HepG2 (cell line): ENCODE data around the gene ATG16L2. TPM values are rescaled to one million over a fixed set of nuclear protein-coding genes. Genes with fewer than 3 reads are reported as not detected.

Experiments used
- AGO1 ChIP-seq: fragments of 200-400 bp; formaldehyde crosslinking; IDR thresholded peaks from 2 replicates; pipeline ENCODE4 v1.6.1; 2017; ENCODE audit warnings: mild to moderate bottlenecking, low read depth, low read length, moderate library complexity; ENCODE audit not compliant: poor library complexity, severe bottlenecking
- CENPT ChIP-seq: sonication (generic); formaldehyde crosslinking; IDR thresholded peaks from 2 replicates; pipeline ENCODE4 v1.8.0; 2022; ENCODE audit warnings: low read depth, mild to moderate bottlenecking, moderate library complexity, missing genetic modification reagents
- DR1 ChIP-seq: sonication (generic); formaldehyde crosslinking; IDR thresholded peaks from 2 replicates; pipeline ENCODE4 v1.8.0; 2021; ENCODE audit warnings: mild to moderate bottlenecking, missing genetic modification reagents, inconsistent platforms
- EEA1 ChIP-seq: sonication (generic); formaldehyde crosslinking; IDR thresholded peaks from 2 replicates; pipeline ENCODE4 v1.5.1; 2020; ENCODE audit warnings: mild to moderate bottlenecking, missing genetic modification reagents, borderline replicate concordance
- IKZF4 ChIP-seq: sonication (generic); formaldehyde crosslinking; IDR thresholded peaks from 2 replicates; pipeline ENCODE4 v1.5.1; 2020; ENCODE audit warnings: borderline replicate concordance, mild to moderate bottlenecking, low read depth, missing genetic modification reagents; ENCODE audit errors: not compliant biosample characterization
- KAT8 ChIP-seq: IDR thresholded peaks from 2 replicates; pipeline ENCODE4 v1.6.1; 2016; ENCODE audit warnings: missing genetic modification reagents, missing compliant biosample characterization
- NAIF1 ChIP-seq: sonication (generic); formaldehyde crosslinking; IDR thresholded peaks from 2 replicates; pipeline ENCODE4 v1.5.0; 2020; ENCODE audit warnings: mild to moderate bottlenecking, missing genetic modification reagents, borderline replicate concordance
- ONECUT2 ChIP-seq: sonication (generic); formaldehyde crosslinking; IDR thresholded peaks from 2 replicates; pipeline ENCODE4 v1.4.0; 2020; ENCODE audit warnings: missing genetic modification reagents
- POLR2AphosphoS2 ChIP-seq: IDR thresholded peaks from 2 replicates; pipeline ENCODE4 v1.6.1; 2011; ENCODE audit warnings: low read depth, low read length, improper control_type of control experiment
- POLR2G ChIP-seq: fragments of 200-400 bp; formaldehyde crosslinking; IDR thresholded peaks from 2 replicates; pipeline ENCODE4 v1.6.1; 2018; ENCODE audit warnings: mild to moderate bottlenecking, low read depth, low read length, moderate library complexity
- SYNCRIP ChIP-seq: fragments of 200-400 bp; formaldehyde crosslinking; IDR thresholded peaks from 2 replicates; pipeline ENCODE4 v1.6.1; 2018; ENCODE audit warnings: mild to moderate bottlenecking, low read depth, low read length; ENCODE audit not compliant: insufficient read depth
- ZFP91 ChIP-seq: sonication (generic); formaldehyde crosslinking; IDR thresholded peaks from 2 replicates; pipeline ENCODE4 v1.9.0; 2022; ENCODE audit warnings: missing genetic modification reagents, mild to moderate bottlenecking, borderline replicate concordance
- ZNF333 ChIP-seq: sonication (generic); formaldehyde crosslinking; IDR thresholded peaks from 2 replicates; pipeline ENCODE4 v1.4.0; 2020; ENCODE audit warnings: mild to moderate bottlenecking, missing genetic modification reagents, borderline replicate concordance
- ZNF562 ChIP-seq: sonication (generic); formaldehyde crosslinking; IDR thresholded peaks from 2 replicates; pipeline ENCODE4 v1.8.0; 2022; ENCODE audit warnings: missing genetic modification reagents, borderline replicate concordance
- ZNF670 ChIP-seq: sonication (generic); formaldehyde crosslinking; IDR thresholded peaks from 2 replicates; pipeline ENCODE4 v1.8.0; 2022; ENCODE audit warnings: mild to moderate bottlenecking, missing genetic modification reagents, borderline replicate concordance
- ZNF740 ChIP-seq: sonication (generic); formaldehyde crosslinking; IDR thresholded peaks from 2 replicates; pipeline ENCODE4 v1.4.0; 2020; ENCODE audit warnings: missing genetic modification reagents
- ZNF761 ChIP-seq: sonication (generic); formaldehyde crosslinking; conservative IDR thresholded peaks from 2 replicates; pipeline ENCODE4 v1.4.0; 2020; ENCODE audit warnings: mild to moderate bottlenecking, missing genetic modification reagents
- polyA plus RNA-seq, 8 experiments: library from polyadenylated mRNA; depleted of rRNA in 3 of 8; stranded (reverse) in 7 of 8; unstranded in 1 of 8; fragments of >200 nt; fragmentation: Illumina TruSeq in 4 of 8; extraction: Trizol in 4 of 8; gene quantifications; 2 replicates each; pipeline versions ENCODE4 v1.2.1 to v1.2.3, GENCODE V29; 2011 to 2016; ENCODE audit warnings: low read depth in 4 of 8, missing spikeins in 1 of 8, mixed read lengths in 1 of 8; ENCODE audit not compliant: insufficient read depth in 1 of 8
- total RNA-seq, 5 experiments: library from RNA; depleted of rRNA; stranded (reverse); fragments of >200 nt; fragmentation: Illumina TruSeq; extraction: Trizol; gene quantifications; 2 replicates each; pipeline ENCODE4 v1.2.3, GENCODE V29; 2016; ENCODE audit warnings: low read depth in 1 of 5
- TF ChIP-seq, protein P1 (sequence below): sonication (generic); formaldehyde crosslinking; IDR thresholded peaks from 2 replicates; pipeline ENCODE4 v1.4.0; 2020; ENCODE audit warnings: missing genetic modification reagents
- TF ChIP-seq, protein P2 (sequence below): sonication (generic); formaldehyde crosslinking; IDR thresholded peaks from 2 replicates; pipeline ENCODE4 v1.9.0; 2021; ENCODE audit warnings: missing genetic modification reagents, borderline replicate concordance
- TF ChIP-seq, protein P3 (sequence below): sonication (generic); formaldehyde crosslinking; IDR thresholded peaks from 2 replicates; pipeline ENCODE4 v1.5.0; 2020; ENCODE audit warnings: missing genetic modification reagents
- TF ChIP-seq, protein P4 (sequence below): sonication (generic); formaldehyde crosslinking; IDR thresholded peaks from 2 replicates; pipeline ENCODE4 v1.4.0; 2020; ENCODE audit warnings: missing genetic modification reagents

ATG16L2 gene
- total and polyA plus RNA-seq, 2 of the 13 experiments (the other 11 are each of a cell fraction or from before 2014, with no cell fraction given) = 6.2 to 14.8 TPM

GRCh38 chr11:72821920-72822799, 7.9 kb downstream of the ATG16L2 start (continued):
- TF ChIP-seq ZFP91 (peak; percentile 32; the same call in 1 of the 2 replicates), ZNF761 (CRISPR knock-in tag) (no peak), ZNF740 (CRISPR knock-in tag) (no peak), AGO1 (peak; percentile 97), KAT8 (CRISPR knock-in tag) (no peak), CENPT (CRISPR knock-in tag) (0 out of 2 replicates have a peak, but pooled peaks have one; percentile 21), POLR2AphosphoS2 (no peak), ZNF670 (no peak), IKZF4 (CRISPR knock-in tag) (no peak), NAIF1 (CRISPR knock-in tag) (peak; percentile 100), DR1 (CRISPR knock-in tag) (no peak), ZNF333 (CRISPR knock-in tag) (no peak), ONECUT2 (CRISPR knock-in tag) (no peak), EEA1 (CRISPR knock-in tag) (no peak), POLR2G (0 out of 2 replicates have a peak, but pooled peaks have one; percentile 56), ZNF562 (CRISPR knock-in tag) (no peak), SYNCRIP (no peak)
- TF ChIP-seq, protein P1, sequence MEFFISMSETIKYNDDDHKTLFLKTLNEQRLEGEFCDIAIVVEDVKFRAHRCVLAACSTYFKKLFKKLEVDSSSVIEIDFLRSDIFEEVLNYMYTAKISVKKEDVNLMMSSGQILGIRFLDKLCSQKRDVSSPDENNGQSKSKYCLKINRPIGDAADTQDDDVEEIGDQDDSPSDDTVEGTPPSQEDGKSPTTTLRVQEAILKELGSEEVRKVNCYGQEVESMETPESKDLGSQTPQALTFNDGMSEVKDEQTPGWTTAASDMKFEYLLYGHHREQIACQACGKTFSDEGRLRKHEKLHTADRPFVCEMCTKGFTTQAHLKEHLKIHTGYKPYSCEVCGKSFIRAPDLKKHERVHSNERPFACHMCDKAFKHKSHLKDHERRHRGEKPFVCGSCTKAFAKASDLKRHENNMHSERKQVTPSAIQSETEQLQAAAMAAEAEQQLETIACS = peak; percentile 93
- TF ChIP-seq, protein P2, sequence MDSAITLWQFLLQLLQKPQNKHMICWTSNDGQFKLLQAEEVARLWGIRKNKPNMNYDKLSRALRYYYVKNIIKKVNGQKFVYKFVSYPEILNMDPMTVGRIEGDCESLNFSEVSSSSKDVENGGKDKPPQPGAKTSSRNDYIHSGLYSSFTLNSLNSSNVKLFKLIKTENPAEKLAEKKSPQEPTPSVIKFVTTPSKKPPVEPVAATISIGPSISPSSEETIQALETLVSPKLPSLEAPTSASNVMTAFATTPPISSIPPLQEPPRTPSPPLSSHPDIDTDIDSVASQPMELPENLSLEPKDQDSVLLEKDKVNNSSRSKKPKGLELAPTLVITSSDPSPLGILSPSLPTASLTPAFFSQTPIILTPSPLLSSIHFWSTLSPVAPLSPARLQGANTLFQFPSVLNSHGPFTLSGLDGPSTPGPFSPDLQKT (CRISPR knock-in tag) = no peak
- TF ChIP-seq, protein P3, sequence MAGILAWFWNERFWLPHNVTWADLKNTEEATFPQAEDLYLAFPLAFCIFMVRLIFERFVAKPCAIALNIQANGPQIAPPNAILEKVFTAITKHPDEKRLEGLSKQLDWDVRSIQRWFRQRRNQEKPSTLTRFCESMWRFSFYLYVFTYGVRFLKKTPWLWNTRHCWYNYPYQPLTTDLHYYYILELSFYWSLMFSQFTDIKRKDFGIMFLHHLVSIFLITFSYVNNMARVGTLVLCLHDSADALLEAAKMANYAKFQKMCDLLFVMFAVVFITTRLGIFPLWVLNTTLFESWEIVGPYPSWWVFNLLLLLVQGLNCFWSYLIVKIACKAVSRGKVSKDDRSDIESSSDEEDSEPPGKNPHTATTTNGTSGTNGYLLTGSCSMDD (CRISPR knock-in tag) = no peak
- TF ChIP-seq, protein P4, sequence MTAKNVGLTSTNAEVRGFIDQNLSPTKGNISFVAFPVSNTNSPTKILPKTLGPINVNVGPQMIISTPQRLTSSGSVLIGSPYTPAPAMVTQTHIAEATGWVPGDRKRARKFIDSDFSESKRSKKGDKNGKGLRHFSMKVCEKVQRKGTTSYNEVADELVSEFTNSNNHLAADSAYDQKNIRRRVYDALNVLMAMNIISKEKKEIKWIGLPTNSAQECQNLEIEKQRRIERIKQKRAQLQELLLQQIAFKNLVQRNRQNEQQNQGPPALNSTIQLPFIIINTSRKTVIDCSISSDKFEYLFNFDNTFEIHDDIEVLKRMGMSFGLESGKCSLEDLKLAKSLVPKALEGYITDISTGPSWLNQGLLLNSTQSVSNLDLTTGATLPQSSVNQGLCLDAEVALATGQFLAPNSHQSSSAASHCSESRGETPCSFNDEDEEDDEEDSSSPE = 0 out of 2 replicates have a peak, but pooled peaks have one; percentile 21
